Measurements from ENCODE around the gene DRG2. TPM values are rescaled to one million over a fixed set of nuclear protein-coding genes. Genes with fewer than 3 reads are reported as not detected.

The DRG2 gene
- total and polyA plus RNA-seq, 4 donors, result 28.6 to 41.3 (median 35.6) TPM

GRCh38 chr17:18119166-18119745 is 31.5 kb downstream of the DRG2 start:
- no peak overlapping the region for H3K4me3 ChIP-seq
- no peak overlapping the region for H3K9ac ChIP-seq (ENCODE audit: insufficient read depth in 1 of 2, low read length in 2 of 2)
- ATAC-seq (ENCODE audit: insufficient read depth, low FRiP score) (no peak), DNase-seq (no peak)
- no peaks in the 10 kb centered on the region for H3K36me3 ChIP-seq (ENCODE audit: control insufficient read depth in 4 of 4, insufficient read depth in 4 of 4, low read length in 4 of 4)
- no peak overlapping the region for H3K27ac ChIP-seq (ENCODE audit: low read depth in 1 of 2, low read length in 1 of 2)
- peaks cover 0 to 5% (median 0%) of the 10 kb centered on the region in 4 donors for H3K9me3 ChIP-seq (ENCODE audit: control insufficient read depth in 4 of 4, insufficient read depth in 3 of 4, low read length in 3 of 4)
- H3K27me3 ChIP-seq (ENCODE audit: control insufficient read depth in 3 of 3, insufficient read depth in 3 of 3, low read length in 2 of 3), result no peaks in the 10 kb centered on the region
- 97% methylated on average over 57 of the region's 57 CpGs for WGBS, 2 donors
- peaks cover 0 to 17% (median 4%) of the 10 kb centered on the region in 5 donors for H3K4me1 ChIP-seq (ENCODE audit: control insufficient read depth in 5 of 5, insufficient read depth in 5 of 5, low read length in 5 of 5)
- no peak for TF ChIP-seq CTCF (IDR thresholded peaks at IDR 0.05; ENCODE audit: control extremely low read depth, extremely low read depth)

DNA sequence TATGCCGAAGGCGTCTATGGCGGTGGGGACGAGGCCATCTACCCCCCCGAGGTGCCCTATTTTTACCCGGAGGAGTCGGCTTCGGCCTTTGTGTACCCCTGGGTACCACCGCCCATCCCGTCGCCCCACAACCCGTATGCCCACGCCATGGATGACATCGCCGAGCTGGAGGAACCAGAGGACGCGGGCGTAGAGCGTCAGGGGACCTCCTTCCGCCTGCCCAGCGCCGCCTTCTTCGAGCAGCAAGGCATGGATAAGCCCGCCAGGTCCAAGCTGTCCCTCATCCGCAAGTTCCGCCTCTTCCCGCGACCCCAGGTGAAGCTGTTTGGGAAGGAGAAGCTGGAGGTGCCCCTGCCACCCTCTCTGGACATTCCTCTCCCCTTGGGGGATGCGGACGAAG is 32.2 kb downstream of the DRG2 start:
- peaks cover 0 to 5% (median 0%) of the 10 kb centered on the region in 4 donors for H3K9me3 ChIP-seq (ENCODE audit: control insufficient read depth in 4 of 4, insufficient read depth in 3 of 4, low read length in 3 of 4)
- 97 to 98% methylated on average over 30 of the region's 30 CpGs for WGBS, 2 donors
- no peak overlapping the region for H3K9ac ChIP-seq (ENCODE audit: insufficient read depth in 1 of 2, low read length in 2 of 2)
- H3K27me3 ChIP-seq (ENCODE audit: control insufficient read depth in 3 of 3, insufficient read depth in 3 of 3, low read length in 2 of 3), result no peaks in the 10 kb centered on the region
- H3K4me1 ChIP-seq (ENCODE audit: control insufficient read depth in 5 of 5, insufficient read depth in 5 of 5, low read length in 5 of 5), result peaks cover 0 to 23% (median 7%) of the 10 kb centered on the region in 5 donors
- H3K4me3 ChIP-seq, result no peak overlapping the region
- H3K27ac ChIP-seq (ENCODE audit: low read depth in 1 of 2, low read length in 1 of 2), result no peak overlapping the region
- H3K36me3 ChIP-seq (ENCODE audit: control insufficient read depth in 4 of 4, insufficient read depth in 4 of 4, low read length in 4 of 4), result no peaks in the 10 kb centered on the region
- DNase-seq, result no peak
- ATAC-seq (ENCODE audit: insufficient read depth, low FRiP score), result no peak
- TF ChIP-seq CTCF (IDR thresholded peaks at IDR 0.05; ENCODE audit: control extremely low read depth, extremely low read depth), result no peak

- Histone ChIP-seq H3K4me3 (no peak overlapping the region), H3K9me3 (ENCODE audit: control insufficient read depth in 4 of 4, insufficient read depth in 3 of 4, low read length in 3 of 4) (peaks cover 0 to 5% (median 0%) of the 10 kb centered on the region in 4 donors), H3K9ac (ENCODE audit: insufficient read depth in 1 of 2, low read length in 2 of 2) (no peak overlapping the region), H3K4me1 (ENCODE audit: control insufficient read depth in 5 of 5, insufficient read depth in 5 of 5, low read length in 5 of 5) (peaks cover 0 to 24% (median 7%) of the 10 kb centered on the region in 5 donors), H3K36me3 (ENCODE audit: control insufficient read depth in 4 of 4, insufficient read depth in 4 of 4, low read length in 4 of 4) (no peaks in the 10 kb centered on the region), H3K27me3 (ENCODE audit: control insufficient read depth in 3 of 3, insufficient read depth in 3 of 3, low read length in 2 of 3) (no peaks in the 10 kb centered on the region), H3K27ac (ENCODE audit: low read depth in 1 of 2, low read length in 1 of 2) (no peak overlapping the region)
- no peak for DNase-seq
- no peak for TF ChIP-seq CTCF (IDR thresholded peaks at IDR 0.05; ENCODE audit: control extremely low read depth, extremely low read depth)
- ATAC-seq (ENCODE audit: insufficient read depth, low FRiP score), result no peak
- WGBS, 2 donors, result 92 to 94% methylated on average over 54 to 68 of the region's 68 CpGs
These were observed 32.8 kb downstream of the DRG2 start for GRCh38 chr17:18120461-18121017.
